Stimulated activated CD8-positive, alpha-beta memory T cell treated with anti-CD3 and anti-CD28 coated beads, Interleukin-15, amount 100 ng/mL, for 48 hours (primary cell): ENCODE measurements around the gene CYP8B1.

Source experiments
- DNase-seq, 2 donors: peaks; one replicate each; pipeline ENCODE4 v3.0.0-alpha.2; 2020; ENCODE audit warnings: low read depth in 2 of 2

CYP8B1 gene

GRCh38 chr3:42852441-42852840 lies 23.2 kb downstream of the CYP8B1 start:
- DNase-seq: no peak

- DNase-seq: no peak
These were observed 24.3 kb downstream of the CYP8B1 start for GRCh38 chr3:42851228-42851834.

GRCh38 chr3:42850263-42850662 lies 25.4 kb downstream of the CYP8B1 start:
- DNase-seq: no peak

DNA sequence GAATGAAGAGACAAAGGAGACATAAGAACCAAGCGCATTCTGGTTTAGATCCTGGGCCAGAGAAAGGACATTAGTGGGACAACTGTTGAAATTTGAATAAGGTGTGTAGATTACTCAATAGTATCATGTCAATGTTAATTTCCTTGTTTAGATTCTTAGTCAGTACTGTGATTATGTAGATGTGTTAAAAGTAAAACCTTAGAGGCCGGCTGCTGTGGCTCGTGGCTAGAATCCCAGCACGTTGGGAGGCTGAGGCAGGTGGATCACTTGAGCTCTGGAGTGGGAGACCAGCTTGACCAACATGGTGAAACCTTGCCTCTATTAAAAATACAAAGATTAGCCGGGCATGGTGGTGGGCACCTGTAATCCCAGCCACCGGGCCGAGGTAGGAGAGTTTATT lies 26.7 kb downstream of the CYP8B1 start:
- no peak for DNase-seq

- no peak for DNase-seq
These were observed 27.9 kb downstream of the CYP8B1 start for GRCh38 chr3:42847731-42848130.

GRCh38 chr3:42846685-42847522 lies 28.8 kb downstream of the CYP8B1 start:
- no peak for DNase-seq

GRCh38 chr3:42844815-42845214 lies 30.9 kb downstream of the CYP8B1 start:
- no peak for DNase-seq

DNA sequence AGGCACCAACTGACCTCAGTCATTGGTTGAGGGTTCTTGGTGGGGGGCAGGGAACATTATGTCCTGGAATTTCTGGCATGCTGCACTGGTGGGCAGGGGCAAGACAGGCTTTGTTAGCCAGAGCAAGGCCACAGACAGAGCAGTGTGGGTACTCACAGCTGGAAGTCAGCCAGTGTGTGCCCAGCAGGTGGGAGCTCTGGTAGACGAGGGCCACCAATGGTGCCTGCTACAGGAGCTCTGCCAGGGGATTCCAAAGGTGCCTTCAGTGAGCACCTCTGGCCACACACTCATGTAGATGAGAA lies 31.3 kb downstream of the CYP8B1 start:
- no peak for DNase-seq

DNA sequence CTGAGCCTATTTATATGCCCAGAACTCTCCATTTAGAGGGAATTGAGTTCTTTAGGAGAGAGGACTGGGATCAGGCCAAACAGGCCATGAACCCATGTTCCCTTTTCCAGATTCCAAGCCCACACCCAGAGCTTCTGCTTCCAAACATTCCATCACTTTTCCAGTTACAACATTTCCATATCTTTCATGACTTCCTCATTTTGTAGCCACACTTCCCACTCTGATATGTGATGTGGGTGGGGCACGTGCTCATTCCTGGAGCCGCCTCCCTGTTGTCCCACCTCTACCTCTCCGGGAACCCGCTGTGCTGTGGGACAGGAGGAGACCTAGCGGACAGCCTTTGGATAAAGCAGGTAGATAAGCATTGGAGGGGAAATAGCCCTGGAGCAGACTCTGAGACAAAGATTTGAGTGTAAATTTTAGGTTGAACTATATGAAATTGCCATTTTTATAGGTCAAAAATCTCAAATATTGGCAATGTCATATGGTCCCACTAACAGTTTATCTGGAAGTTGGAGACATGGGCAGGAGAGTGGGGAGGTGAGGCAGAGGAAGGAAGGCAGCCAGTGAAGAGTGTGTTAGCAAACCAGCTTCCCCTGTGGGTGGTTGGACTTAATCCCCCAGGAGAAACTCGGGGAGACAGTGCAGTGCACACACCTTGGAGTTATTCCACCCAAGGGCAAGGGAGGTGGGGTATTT lies 31.8 kb downstream of the CYP8B1 start:
- DNase-seq: no peak

DNA sequence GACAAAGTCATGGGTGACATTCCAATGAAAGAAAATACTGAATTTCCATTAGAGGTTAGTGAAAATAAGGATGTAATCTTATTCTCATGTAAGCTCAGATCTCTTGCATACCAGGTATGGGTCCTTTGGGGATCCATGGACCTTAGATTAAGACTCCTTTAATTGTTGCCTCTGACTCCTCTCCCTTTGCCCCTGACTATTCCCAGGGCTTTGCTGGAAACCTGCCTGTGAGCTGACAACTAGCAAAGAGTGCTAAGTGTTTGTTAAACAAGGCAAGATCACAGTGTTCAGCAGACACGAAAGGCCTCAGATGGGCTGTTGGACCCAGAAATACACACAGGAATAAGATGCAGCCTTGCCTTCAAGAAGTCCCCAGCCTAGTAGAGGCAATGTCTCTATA lies 34.3 kb downstream of the CYP8B1 start:
- no peak for DNase-seq

DNA sequence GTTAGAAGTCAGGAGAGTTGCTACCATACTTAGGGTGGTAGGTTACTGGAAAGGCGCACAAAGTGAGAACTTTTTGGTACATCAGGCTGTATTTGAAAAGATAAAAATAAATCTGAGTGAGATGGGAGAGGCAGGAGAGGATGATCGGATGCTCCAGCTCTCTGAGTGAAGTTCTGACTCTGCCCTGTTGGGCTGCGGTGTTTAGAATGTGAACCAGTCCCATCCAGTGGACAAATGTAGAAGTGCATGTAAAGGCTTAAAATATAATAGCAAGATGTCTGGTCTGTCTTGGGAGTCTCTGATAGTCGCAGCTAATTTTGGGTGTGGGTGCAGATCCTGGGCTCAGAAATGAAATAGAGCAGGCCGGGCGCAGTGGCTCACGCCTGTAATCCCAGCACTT lies 36.1 kb downstream of the CYP8B1 start:
- DNase-seq: no peak

DNA sequence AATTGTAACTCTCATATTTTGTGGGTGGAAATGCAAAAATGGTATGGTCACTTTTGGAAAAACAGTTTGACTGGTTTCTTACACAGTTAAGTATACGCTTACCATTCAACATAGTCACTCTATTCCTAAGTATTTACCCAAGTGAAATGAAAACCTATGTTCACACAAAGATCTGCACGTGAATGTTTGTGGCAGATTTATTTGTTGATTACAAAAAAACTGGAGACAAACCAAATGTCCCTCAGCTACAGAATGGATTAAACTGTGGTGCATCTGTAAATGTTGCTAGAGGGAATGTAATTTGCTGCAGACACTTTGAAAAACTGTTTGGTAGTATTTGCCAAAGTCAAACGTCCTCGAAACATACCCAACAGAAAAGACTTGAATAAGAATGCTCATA lies 37.1 kb downstream of the CYP8B1 start:
- no peak for DNase-seq

DNA sequence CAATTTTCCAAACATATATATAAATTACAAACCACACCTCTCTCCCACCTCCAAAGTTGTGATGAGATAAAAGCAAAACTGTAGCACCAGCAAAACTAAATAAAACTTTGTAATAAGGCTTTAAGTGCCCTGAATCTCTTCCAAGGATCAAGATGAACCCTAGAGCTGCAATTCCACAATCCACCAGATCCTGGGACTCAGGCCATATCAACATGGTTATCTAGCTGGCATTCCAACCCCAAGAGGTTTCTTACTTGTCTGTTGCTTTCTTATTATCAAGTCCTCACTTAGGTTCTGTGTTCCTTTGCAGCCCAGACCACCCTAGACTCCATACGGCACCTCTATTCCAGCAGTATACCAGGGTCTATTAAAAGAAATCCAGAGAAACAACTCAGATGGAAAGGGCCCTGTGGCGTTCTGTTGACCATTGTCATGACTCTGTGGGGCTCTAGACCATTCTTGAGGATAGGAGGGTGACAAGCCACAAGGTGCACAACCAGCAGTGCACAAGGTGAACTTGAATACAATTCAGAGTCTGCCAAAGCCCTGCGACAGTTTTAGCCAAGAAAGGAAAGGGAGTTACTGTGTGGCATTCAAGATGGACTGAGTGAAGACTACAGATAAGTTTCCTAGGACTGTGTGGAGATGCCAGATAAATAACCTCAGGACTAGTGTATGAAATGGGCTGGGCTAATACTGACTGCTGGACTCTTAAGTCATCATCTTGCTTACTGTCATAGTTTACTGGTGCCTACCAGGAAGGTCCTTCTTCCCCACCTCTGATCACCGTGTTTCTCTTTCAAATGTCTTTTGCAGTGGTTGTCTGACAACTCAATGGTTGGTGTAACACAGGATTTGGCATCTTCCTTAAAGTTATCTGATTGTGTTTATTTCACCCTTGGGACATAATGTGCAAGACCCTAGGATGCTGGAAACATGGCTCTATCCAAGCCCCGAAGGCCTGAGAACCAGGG lies 39.2 kb downstream of the CYP8B1 start:
- DNase-seq: no peak

DNA sequence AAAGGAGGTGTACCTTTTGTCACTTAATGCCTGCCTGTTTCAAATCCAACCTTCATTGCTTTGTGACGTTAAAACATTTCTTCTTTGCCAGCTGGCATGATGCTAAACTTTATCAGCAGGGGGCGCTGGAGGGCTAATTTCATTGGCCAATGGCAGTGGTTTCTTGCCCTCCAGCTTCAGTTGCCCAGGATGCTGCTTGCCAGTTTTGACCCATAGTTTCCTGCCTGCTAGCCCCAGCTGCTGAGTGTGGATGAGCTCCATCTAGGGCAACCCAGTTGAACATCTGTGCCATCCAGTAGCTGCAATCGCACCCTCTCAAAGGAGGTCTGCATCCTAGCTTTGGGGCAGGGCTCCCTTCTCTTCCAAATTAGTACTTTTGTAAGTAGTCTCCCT lies 44.4 kb downstream of the CYP8B1 start:
- DNase-seq: peak; percentile 53 to 63

GRCh38 chr3:42830437-42831320 lies 45.0 kb downstream of the CYP8B1 start:
- DNase-seq: no peak

GRCh38 chr3:42829628-42830436 lies 45.8 kb downstream of the CYP8B1 start:
- DNase-seq: no peak

- DNase-seq: no peak
These were observed 46.5 kb downstream of the CYP8B1 start for GRCh38 chr3:42829083-42829627.

- no peak for DNase-seq
These were observed 48.0 kb downstream of the CYP8B1 start for GRCh38 chr3:42827654-42828053.

- no peak for DNase-seq
These were observed 48.7 kb downstream of the CYP8B1 start for GRCh38 chr3:42827023-42827422.

DNA sequence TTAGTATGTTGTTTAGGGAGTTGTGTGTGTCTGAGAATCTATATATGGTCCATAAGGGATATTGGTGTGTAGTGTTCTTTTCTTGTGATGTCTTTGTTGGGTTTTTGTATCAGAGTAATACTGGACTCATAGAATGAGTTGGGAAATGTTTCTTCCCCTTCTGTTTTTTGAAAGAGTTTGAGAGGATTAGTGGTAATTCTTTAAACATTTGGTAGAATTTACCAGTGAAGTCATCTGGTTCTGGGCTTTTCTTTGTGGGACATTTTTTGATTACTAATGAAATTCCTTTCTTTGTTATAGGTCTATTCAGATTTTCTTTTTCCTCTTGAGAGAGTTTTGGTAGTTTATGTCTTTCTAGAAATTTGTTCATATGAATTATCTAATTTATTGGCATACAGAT lies 49.5 kb downstream of the CYP8B1 start:
- DNase-seq: no peak
